ENCODE measurements around the gene PLAU. TPM values are rescaled to one million over a fixed set of nuclear protein-coding genes. Genes with fewer than 3 reads are reported as not detected.

PLAU gene
- total and polyA plus RNA-seq, 2 experiments from 2014 or later, result 13.3 to 17.5 TPM

DNA sequence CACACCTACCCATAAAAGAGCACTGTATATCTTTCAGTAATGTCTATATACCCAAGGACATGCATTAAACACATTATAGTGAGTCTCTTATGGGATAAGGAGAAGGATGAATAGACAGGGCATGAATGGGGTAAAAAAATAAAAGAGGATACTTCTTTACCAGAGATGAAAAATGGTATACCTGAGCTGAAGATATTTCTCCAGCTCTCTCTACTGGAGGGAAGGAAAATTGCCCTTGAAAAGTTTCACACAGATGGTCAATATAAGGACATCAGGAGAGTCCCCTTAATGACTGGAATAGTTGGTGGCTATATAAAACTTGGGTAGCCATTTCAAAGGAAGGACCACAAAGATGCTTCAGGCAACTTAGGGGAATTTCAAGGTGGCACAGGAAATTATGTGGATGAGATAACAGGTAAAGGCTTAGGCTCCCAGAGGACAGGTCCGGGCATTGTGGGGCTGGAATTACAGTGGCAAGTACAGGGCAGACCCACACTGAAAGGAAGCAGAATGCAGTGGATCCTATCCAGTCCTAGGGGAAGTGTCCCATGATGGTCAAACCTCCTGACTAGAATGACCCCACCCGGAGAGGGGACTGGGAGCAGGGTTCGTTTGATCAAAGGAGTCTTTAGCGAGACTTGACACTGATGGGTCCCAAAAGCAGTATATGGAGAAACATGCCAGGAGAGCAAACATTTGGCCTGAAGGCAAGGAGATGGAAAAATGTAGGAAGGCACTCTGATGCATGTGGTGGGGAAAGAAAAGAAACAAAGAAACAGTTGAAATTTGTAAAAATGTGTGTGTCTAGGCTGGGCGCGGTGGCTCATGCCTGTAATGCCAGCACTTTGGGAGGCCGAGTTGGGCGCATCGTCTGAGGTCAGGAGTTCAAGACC is 35.6 kb downstream of the PLAU start (continued):
- TF ChIP-seq, protein P1, sequence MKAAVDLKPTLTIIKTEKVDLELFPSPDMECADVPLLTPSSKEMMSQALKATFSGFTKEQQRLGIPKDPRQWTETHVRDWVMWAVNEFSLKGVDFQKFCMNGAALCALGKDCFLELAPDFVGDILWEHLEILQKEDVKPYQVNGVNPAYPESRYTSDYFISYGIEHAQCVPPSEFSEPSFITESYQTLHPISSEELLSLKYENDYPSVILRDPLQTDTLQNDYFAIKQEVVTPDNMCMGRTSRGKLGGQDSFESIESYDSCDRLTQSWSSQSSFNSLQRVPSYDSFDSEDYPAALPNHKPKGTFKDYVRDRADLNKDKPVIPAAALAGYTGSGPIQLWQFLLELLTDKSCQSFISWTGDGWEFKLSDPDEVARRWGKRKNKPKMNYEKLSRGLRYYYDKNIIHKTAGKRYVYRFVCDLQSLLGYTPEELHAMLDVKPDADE (IDR thresholded peaks at IDR 0.05), result no peak
- no peak for TF ChIP-seq EZH2phosphoT487 (IDR thresholded peaks at IDR 0.05; ENCODE audit: unreplicated experiment)
- no peak for TF ChIP-seq CREB1 (CRISPR knock-in tag; IDR thresholded peaks at IDR 0.05; ENCODE audit: low read depth)
- TF ChIP-seq, protein P2, sequence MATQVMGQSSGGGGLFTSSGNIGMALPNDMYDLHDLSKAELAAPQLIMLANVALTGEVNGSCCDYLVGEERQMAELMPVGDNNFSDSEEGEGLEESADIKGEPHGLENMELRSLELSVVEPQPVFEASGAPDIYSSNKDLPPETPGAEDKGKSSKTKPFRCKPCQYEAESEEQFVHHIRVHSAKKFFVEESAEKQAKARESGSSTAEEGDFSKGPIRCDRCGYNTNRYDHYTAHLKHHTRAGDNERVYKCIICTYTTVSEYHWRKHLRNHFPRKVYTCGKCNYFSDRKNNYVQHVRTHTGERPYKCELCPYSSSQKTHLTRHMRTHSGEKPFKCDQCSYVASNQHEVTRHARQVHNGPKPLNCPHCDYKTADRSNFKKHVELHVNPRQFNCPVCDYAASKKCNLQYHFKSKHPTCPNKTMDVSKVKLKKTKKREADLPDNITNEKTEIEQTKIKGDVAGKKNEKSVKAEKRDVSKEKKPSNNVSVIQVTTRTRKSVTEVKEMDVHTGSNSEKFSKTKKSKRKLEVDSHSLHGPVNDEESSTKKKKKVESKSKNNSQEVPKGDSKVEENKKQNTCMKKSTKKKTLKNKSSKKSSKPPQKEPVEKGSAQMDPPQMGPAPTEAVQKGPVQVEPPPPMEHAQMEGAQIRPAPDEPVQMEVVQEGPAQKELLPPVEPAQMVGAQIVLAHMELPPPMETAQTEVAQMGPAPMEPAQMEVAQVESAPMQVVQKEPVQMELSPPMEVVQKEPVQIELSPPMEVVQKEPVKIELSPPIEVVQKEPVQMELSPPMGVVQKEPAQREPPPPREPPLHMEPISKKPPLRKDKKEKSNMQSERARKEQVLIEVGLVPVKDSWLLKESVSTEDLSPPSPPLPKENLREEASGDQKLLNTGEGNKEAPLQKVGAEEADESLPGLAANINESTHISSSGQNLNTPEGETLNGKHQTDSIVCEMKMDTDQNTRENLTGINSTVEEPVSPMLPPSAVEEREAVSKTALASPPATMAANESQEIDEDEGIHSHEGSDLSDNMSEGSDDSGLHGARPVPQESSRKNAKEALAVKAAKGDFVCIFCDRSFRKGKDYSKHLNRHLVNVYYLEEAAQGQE (IDR thresholded peaks at IDR 0.05; ENCODE audit: unreplicated experiment), result no peak
- TF ChIP-seq JUNB (IDR thresholded peaks at IDR 0.05; ENCODE audit: unreplicated experiment), result no peak
- no peak for TF ChIP-seq ZNF331 (CRISPR knock-in tag; IDR thresholded peaks at IDR 0.05; ENCODE audit: low read depth)
- TF ChIP-seq, protein P3, sequence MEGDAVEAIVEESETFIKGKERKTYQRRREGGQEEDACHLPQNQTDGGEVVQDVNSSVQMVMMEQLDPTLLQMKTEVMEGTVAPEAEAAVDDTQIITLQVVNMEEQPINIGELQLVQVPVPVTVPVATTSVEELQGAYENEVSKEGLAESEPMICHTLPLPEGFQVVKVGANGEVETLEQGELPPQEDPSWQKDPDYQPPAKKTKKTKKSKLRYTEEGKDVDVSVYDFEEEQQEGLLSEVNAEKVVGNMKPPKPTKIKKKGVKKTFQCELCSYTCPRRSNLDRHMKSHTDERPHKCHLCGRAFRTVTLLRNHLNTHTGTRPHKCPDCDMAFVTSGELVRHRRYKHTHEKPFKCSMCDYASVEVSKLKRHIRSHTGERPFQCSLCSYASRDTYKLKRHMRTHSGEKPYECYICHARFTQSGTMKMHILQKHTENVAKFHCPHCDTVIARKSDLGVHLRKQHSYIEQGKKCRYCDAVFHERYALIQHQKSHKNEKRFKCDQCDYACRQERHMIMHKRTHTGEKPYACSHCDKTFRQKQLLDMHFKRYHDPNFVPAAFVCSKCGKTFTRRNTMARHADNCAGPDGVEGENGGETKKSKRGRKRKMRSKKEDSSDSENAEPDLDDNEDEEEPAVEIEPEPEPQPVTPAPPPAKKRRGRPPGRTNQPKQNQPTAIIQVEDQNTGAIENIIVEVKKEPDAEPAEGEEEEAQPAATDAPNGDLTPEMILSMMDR (conservative IDR thresholded peaks at IDR 0.05; ENCODE audit: low read depth in 2 of 2), result no peak; a peak in 1 of 4 replicates
- TF ChIP-seq EZH2 (IDR thresholded peaks at IDR 0.05; ENCODE audit: low read depth, unreplicated experiment), result no peak
- no peak for TF ChIP-seq POLR2AphosphoS5 (IDR thresholded peaks at IDR 0.05; ENCODE audit: low read depth)

DNA sequence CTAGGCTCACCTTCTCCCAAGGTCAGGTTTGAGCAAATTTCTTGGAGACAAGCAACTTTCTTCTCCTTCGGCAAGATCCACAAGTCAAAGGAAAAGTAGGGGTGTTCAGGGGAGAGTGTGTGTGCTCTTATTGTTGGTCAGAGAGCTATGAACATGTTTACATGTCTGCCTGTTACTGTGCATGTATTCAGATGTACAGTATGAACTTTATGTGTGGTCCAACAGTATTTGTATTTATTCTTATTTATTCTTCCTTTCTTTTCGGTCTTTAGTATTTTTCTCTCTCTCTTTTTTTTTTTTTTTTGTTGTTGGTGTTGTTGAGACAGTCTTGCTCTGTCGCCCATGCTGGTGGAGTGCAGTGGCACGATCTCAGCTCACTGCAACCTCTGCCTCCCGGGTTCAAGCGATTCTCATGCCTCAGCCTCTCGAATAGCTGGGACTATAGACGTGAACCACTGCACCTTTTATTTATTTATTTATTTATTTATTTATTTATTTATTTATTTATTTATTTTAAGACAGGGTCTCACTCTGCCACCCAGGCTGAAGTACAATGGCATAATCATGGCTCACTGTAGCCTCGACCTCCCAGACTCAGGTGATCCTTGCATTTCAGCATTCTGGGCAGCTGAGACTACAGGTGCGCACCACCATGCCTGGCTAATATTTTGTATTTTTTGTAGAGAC is 38.2 kb downstream of the PLAU start:
- Histone ChIP-seq H3K9me2 (ENCODE audit: insufficient read depth) (no peaks in the 10 kb centered on the region), H3K27me3 (ENCODE audit: insufficient read depth) (no peaks in the 10 kb centered on the region), H3K79me2 (replicated peaks; ENCODE audit: insufficient read depth) (no peaks in the 10 kb centered on the region), H3K4me3 (no peak overlapping the region), H3K36me3 (ENCODE audit: insufficient read depth) (no peaks in the 10 kb centered on the region), H2AFZ (peak overlapping the region; percentile 38; the same call in 1 of the 2 replicates), H3K27ac (ENCODE audit: low read depth) (no peak overlapping the region), H3F3A (replicated peaks; ENCODE audit: low read depth) (no peaks in the 10 kb centered on the region; the same call in 1 of the 2 replicates), H3K4me2 (no peak overlapping the region), H4K20me1 (replicated peaks; ENCODE audit: insufficient read depth) (no peaks in the 10 kb centered on the region), H3K4me1 (ENCODE audit: insufficient read depth) (peaks cover 4% of the 10 kb centered on the region; the same call in 1 of the 2 replicates)
- peaks cover 13% of the 10 kb centered on the region for H3K9me3 Mint-ChIP-seq
- ATAC-seq (no peak), DNase-seq (ENCODE audit: low spot score) (no peak)
- no peak overlapping the region for H3K27ac Mint-ChIP-seq
- peaks cover 9% of the 10 kb centered on the region for H3K4me1 Mint-ChIP-seq
- no peak overlapping the region for H3K4me3 Mint-ChIP-seq
- 0 out of 3 replicates have a peak, but pooled peaks cover 3% of the 10 kb centered on the region for H3K36me3 Mint-ChIP-seq (ENCODE audit: low read depth)
- H3K27me3 Mint-ChIP-seq (ENCODE audit: insufficient read depth, low read depth, poor library complexity), result no peaks in the 10 kb centered on the region
- no peak for TF ChIP-seq ZNF114 (CRISPR knock-in tag; IDR thresholded peaks at IDR 0.05)
- TF ChIP-seq POLR2AphosphoS5 (IDR thresholded peaks at IDR 0.05; ENCODE audit: low read depth), result no peak
- TF ChIP-seq EZH2phosphoT487 (IDR thresholded peaks at IDR 0.05; ENCODE audit: unreplicated experiment), result no peak
